Keratinocyte (primary cell): ENCODE data around the gene CMSS1. TPM values are rescaled to one million over a fixed set of nuclear protein-coding genes. Genes with fewer than 3 reads are reported as not detected.

Experiments used
- DNase-seq: peaks from one replicate; pipeline ENCODE4 v3.0.0-alpha.2; 2011; ENCODE audit warnings: low read depth, missing footprints, low spot score
- FAIRE-seq: peaks from 2 replicates; lab custom pipeline; 2011; peaks lifted over from hg19 to GRCh38; lab: Jason Lieb, UNC
- H2AFZ ChIP-seq: 2 replicates; pipeline ENCODE4 v1.6.0; 2012; ENCODE audit warnings: low read length, control low read depth, inconsistent platforms; ENCODE audit not compliant: control insufficient read depth
- H3K27ac ChIP-seq: 2 replicates; pipeline ENCODE4 v1.5.1; 2011; ENCODE audit warnings: low read length; ENCODE audit not compliant: control insufficient read depth, insufficient read depth
- H3K27me3 ChIP-seq: 3 replicates; pipeline ENCODE4 v1.6.0; 2011; ENCODE audit warnings: low read length; ENCODE audit not compliant: control insufficient read depth, insufficient read depth; ENCODE audit errors: extremely low read depth
- H3K36me3 ChIP-seq, 2 experiments: 2 replicates in 1 of 2; 3 replicates in 1 of 2; pipeline ENCODE4 v1.5.1; 2011; ENCODE audit warnings: low read length in 2 of 2, mild to moderate bottlenecking in 1 of 2; ENCODE audit not compliant: control insufficient read depth in 2 of 2, insufficient read depth in 2 of 2; ENCODE audit errors: extremely low read depth in 1 of 2
- H3K4me1 ChIP-seq: 3 replicates; pipeline ENCODE4 v1.5.1; 2011; ENCODE audit warnings: low read length; ENCODE audit not compliant: control insufficient read depth, insufficient read depth; ENCODE audit errors: extremely low read depth
- H3K4me2 ChIP-seq: 3 replicates; pipeline ENCODE4 v1.6.0; 2011; ENCODE audit warnings: low read depth, low read length; ENCODE audit not compliant: control insufficient read depth, insufficient read depth; ENCODE audit errors: extremely low read depth
- H3K4me3 ChIP-seq, 3 experiments: fragments of 200-600 bp in 1 of 3; sonication (generic) in 1 of 3; 2 replicates in 2 of 3; 3 replicates in 1 of 3; pipeline ENCODE4 v1.5.1; 2011 to 2016; ENCODE audit warnings: low read length in 3 of 3, mild to moderate bottlenecking in 3 of 3, control low read depth in 2 of 3, inconsistent platforms in 1 of 3, low read depth in 1 of 3, mixed read lengths in 1 of 3, mixed run types in 1 of 3, moderate library complexity in 1 of 3; ENCODE audit not compliant: control insufficient read depth in 2 of 3, insufficient read depth in 2 of 3; ENCODE audit errors: extremely low read depth in 1 of 3
- H3K79me2 ChIP-seq: 2 replicates; pipeline ENCODE4 v1.6.0; 2012; ENCODE audit warnings: low read length; ENCODE audit not compliant: control insufficient read depth, insufficient read depth
- H3K9ac ChIP-seq: 3 replicates; pipeline ENCODE4 v1.6.0; 2011; ENCODE audit warnings: low read length; ENCODE audit not compliant: control insufficient read depth, insufficient read depth; ENCODE audit errors: extremely low read depth
- H3K9me1 ChIP-seq: 3 replicates; pipeline ENCODE4 v1.6.0; 2011; ENCODE audit warnings: low read length; ENCODE audit not compliant: control insufficient read depth, insufficient read depth; ENCODE audit errors: extremely low read depth
- H3K9me3 ChIP-seq: 2 replicates; pipeline ENCODE4 v1.5.1; 2012; ENCODE audit warnings: low read depth, low read length; ENCODE audit not compliant: control insufficient read depth
- H4K20me1 ChIP-seq: 3 replicates; pipeline ENCODE4 v1.6.0; 2011; ENCODE audit warnings: low read length; ENCODE audit not compliant: control insufficient read depth, insufficient read depth; ENCODE audit errors: extremely low read depth
- EZH2 ChIP-seq: IDR thresholded peaks from one replicate; pipeline ENCODE4 v1.6.1; 2012; ENCODE audit warnings: inconsistent platforms, mild to moderate bottlenecking, low read length, moderate library complexity
- dilution Hi-C: fragments of 300-500 bp; cut with MboI; formaldehyde crosslinking; loops from one replicate; pipeline ENCODE4 v1.7.0; 2020; ENCODE audit warnings: low sequenced_read_pairs; ENCODE audit not compliant: extremely low pct_ligation_motif_present
- polyA plus RNA-seq, 5 experiments: library from polyadenylated mRNA; depleted of rRNA in 3 of 5; stranded (reverse) in 3 of 5; stranded (forward) in 1 of 5; unstranded in 1 of 5; fragments of >200 nt; gene quantifications; 1 replicate in 1 of 5; 2 replicates in 3 of 5; 3 replicates in 1 of 5; pipeline versions ENCODE4 v1.2.1 to v1.2.3, GENCODE V29; 2011 to 2012; ENCODE audit warnings: missing spikeins in 2 of 5, low read depth in 1 of 5, low replicate concordance in 1 of 5
- TF ChIP-seq, protein P1 (sequence below), 3 experiments: IDR thresholded peaks in 1 of 3; conservative IDR thresholded peaks in 1 of 3; optimal IDR thresholded peaks in 1 of 3; 2 replicates in 2 of 3; 3 replicates in 1 of 3; pipeline versions ENCODE3 to v1.5.1; 2011; ENCODE audit warnings: low read length in 3 of 3, mild to moderate bottlenecking in 3 of 3, moderate library complexity in 2 of 3, control low read depth in 1 of 3, inconsistent platforms in 1 of 3; ENCODE audit not compliant: insufficient read depth in 2 of 3; ENCODE audit errors: extremely low read depth in 1 of 3

Gene CMSS1
- polyA plus RNA-seq, 1 donor (not counting 4 experiments of a cell fraction or from before 2014, with no cell fraction given) = 37.2 TPM

DNA sequence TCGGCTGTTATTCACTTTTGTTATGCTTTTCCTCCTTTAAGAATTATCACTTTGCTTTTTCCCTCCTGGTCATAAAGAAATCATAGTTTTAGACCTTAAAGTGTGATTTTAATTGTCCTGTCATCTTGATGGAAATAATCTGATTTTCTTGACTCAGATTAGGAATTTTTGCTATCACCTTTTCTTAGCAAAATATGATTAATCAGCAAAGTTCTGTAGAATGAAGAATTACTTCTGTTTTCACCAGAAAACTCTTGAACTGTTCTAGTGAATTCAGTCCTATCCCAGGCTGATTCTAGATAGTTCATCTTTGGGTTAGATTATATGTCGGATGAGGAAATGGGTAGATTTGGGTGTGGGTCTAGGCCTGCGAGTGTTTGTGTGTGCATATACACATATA is 12.2 kb downstream of the CMSS1 start:
- no peak overlapping the region for H3K9ac ChIP-seq
- no peaks in the 10 kb centered on the region for H3K9me3 ChIP-seq
- DNase-seq = no peak
- H3K79me2 ChIP-seq = peaks cover 44% of the 10 kb centered on the region
- no peak overlapping the region for H3K4me3 ChIP-seq
- no peaks in the 10 kb centered on the region for H3K27me3 ChIP-seq
- no peaks in the 10 kb centered on the region for H4K20me1 ChIP-seq
- FAIRE-seq = no peak
- H3K9me1 ChIP-seq = no peaks in the 10 kb centered on the region
- H3K27ac ChIP-seq = no peak overlapping the region
- dilution Hi-C loops = no loop called here
- TF ChIP-seq, protein P1, sequence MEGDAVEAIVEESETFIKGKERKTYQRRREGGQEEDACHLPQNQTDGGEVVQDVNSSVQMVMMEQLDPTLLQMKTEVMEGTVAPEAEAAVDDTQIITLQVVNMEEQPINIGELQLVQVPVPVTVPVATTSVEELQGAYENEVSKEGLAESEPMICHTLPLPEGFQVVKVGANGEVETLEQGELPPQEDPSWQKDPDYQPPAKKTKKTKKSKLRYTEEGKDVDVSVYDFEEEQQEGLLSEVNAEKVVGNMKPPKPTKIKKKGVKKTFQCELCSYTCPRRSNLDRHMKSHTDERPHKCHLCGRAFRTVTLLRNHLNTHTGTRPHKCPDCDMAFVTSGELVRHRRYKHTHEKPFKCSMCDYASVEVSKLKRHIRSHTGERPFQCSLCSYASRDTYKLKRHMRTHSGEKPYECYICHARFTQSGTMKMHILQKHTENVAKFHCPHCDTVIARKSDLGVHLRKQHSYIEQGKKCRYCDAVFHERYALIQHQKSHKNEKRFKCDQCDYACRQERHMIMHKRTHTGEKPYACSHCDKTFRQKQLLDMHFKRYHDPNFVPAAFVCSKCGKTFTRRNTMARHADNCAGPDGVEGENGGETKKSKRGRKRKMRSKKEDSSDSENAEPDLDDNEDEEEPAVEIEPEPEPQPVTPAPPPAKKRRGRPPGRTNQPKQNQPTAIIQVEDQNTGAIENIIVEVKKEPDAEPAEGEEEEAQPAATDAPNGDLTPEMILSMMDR (optimal IDR thresholded peaks at IDR 0.05 in 1 of 3, IDR thresholded peaks at IDR 0.05 in 1 of 3, conservative IDR thresholded peaks at IDR 0.05 in 1 of 3; ENCODE audit: extremely low read depth in 1 of 3, insufficient read depth in 2 of 3, low read length in 3 of 3) = no peak
- TF ChIP-seq EZH2 = no peak
- no peak overlapping the region for H3K4me2 ChIP-seq
- H3K36me3 ChIP-seq = no peaks in the 10 kb centered on the region
- H2AFZ ChIP-seq = no peak overlapping the region
- H3K4me1 ChIP-seq = peaks cover 8% of the 10 kb centered on the region

DNA sequence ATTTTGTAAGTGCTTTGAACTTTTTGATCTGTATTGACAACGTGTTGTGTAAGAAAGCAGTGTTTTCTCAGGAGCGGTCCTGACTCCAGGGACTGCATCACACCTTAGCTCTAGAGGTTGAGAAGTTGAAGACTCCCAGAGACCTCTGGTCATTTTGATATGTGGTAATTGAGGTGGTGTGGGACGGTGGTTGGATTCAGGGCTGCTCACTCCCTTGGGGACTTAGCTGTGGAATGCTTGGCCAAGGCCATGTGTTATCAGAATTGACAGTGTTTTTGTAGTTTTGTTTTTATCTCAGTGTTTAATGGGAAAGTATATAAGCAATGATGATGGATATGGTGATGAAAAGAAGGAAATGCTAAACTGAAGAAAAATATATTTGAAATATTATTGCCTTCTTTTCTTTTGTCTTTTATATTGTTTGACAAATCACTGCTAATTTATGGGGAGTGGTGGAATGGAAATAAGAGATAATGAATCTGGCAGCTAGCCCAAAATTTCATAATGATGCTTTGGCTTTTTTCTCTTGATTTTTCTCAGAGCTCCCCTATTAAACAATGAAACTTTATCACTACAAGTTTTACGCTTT is 16.0 kb downstream of the CMSS1 start:
- peaks cover 34% of the 10 kb centered on the region for H3K79me2 ChIP-seq
- dilution Hi-C loops = no loop called here

More for the DNA sequence above, 16.0 kb downstream of the CMSS1 start:
- no peak for DNase-seq
- Histone ChIP-seq H3K4me2 (no peak overlapping the region), H3K9me1 (no peaks in the 10 kb centered on the region), H3K9me3 (no peaks in the 10 kb centered on the region), H4K20me1 (no peaks in the 10 kb centered on the region), H2AFZ (no peak overlapping the region), H3K27ac (no peak overlapping the region), H3K4me3 (no peak overlapping the region), H3K36me3 (no peaks in the 10 kb centered on the region), H3K27me3 (no peaks in the 10 kb centered on the region), H3K9ac (no peak overlapping the region), H3K4me1 (no peaks in the 10 kb centered on the region)
- TF ChIP-seq, protein P1 (optimal IDR thresholded peaks at IDR 0.05 in 1 of 3, IDR thresholded peaks at IDR 0.05 in 1 of 3, conservative IDR thresholded peaks at IDR 0.05 in 1 of 3; ENCODE audit: extremely low read depth in 1 of 3, insufficient read depth in 2 of 3, low read length in 3 of 3) = no peak
- TF ChIP-seq EZH2 = no peak
- no peak for FAIRE-seq
